ENCODE measurements around the gene NRBF2.

DNA sequence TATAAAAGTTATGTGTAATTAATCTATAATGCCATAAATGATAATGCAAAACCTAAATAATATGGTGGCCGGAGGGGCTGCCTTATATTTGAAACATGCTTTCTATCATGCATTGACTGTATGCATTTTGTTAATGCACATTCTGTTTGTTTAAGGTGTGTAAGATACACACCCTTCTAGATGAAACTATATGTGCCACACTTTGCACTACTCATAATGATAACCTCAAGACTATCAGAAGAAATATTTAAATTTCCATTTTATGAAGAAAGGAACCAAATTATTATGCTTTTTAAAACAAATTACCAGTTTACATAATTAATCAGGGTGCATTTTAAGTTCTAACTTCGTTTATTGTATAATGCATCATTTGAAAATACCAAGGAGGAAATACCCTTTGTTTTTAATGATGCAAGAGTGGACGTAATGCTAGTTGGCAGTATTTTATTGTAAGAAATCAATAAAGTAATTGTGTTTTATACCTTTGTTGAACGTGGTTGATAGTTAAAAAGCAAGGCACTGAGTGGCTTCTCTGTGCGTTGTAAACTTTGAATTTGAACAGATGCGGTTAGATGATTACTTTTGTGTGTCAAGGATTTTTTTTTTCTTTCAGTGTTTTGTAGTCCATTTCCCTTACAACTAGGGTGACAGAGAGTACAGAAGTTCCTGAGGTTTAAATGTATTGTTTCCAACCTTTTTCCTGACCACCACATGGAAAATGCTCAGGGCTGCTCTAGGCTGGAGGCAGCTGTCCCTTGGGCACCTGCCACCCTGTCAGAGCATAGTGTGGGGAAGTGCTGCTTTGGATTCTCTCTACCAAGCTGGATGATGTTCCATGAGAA is 21.6 kb downstream of the NRBF2 start:
- TF ChIP-seq, protein P1, sequence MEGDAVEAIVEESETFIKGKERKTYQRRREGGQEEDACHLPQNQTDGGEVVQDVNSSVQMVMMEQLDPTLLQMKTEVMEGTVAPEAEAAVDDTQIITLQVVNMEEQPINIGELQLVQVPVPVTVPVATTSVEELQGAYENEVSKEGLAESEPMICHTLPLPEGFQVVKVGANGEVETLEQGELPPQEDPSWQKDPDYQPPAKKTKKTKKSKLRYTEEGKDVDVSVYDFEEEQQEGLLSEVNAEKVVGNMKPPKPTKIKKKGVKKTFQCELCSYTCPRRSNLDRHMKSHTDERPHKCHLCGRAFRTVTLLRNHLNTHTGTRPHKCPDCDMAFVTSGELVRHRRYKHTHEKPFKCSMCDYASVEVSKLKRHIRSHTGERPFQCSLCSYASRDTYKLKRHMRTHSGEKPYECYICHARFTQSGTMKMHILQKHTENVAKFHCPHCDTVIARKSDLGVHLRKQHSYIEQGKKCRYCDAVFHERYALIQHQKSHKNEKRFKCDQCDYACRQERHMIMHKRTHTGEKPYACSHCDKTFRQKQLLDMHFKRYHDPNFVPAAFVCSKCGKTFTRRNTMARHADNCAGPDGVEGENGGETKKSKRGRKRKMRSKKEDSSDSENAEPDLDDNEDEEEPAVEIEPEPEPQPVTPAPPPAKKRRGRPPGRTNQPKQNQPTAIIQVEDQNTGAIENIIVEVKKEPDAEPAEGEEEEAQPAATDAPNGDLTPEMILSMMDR (IDR thresholded peaks at IDR 0.05 in 4 of 5, conservative IDR thresholded peaks at IDR 0.05 in 1 of 5) = no peak
- no peak for TF ChIP-seq POLR2A (IDR thresholded peaks at IDR 0.05)
